ENCODE measurements around the gene ZNF653. TPM values are rescaled to one million over a fixed set of nuclear protein-coding genes. Genes with fewer than 3 reads are reported as not detected.
"Not testable (repeated sequence)": the region's sequence is repeated elsewhere in the genome, so short reads cannot be mapped to it uniquely, and the experiment has no call there.

Gene ZNF653
- polyA plus RNA-seq, 10 donors = 3.6 to 7.0 (median 5.9) TPM

- peak; percentile 44 to 80 (median 53) for DNase-seq
Observed at GRCh38 chr19:11481534-11482383, 23.9 kb downstream of the ZNF653 start.

GRCh38 chr19:11480715-11481533 is 24.7 kb downstream of the ZNF653 start, which contains the start of gene ELAVL3:
Gene ELAVL3, minus strand, starts transcription at chr19:11481046. Its CDS starts 438 bp downstream, at chr19:11480608.
- DNase-seq = peak in 1 of 3 donors; percentile 32

- no peak for DNase-seq
Observed at GRCh38 chr19:11479898-11480714, 25.5 kb downstream of the ZNF653 start.

- DNase-seq = peak in 1 of 3 donors; percentile 27
Observed at GRCh38 chr19:11479090-11479897, 26.3 kb downstream of the ZNF653 start.

- no peak for DNase-seq
Observed at GRCh38 chr19:11478167-11479089, 27.2 kb downstream of the ZNF653 start.

GRCh38 chr19:11475861-11476260 is 29.8 kb downstream of the ZNF653 start:
- DNase-seq = no peak

- not testable (repeated sequence) for DNase-seq
Observed at GRCh38 chr19:11475343-11475742, 30.3 kb downstream of the ZNF653 start.

- DNase-seq = no peak
Observed at GRCh38 chr19:11473725-11474124, 31.9 kb downstream of the ZNF653 start.

GRCh38 chr19:11468266-11468845 is 37.3 kb downstream of the ZNF653 start:
- DNase-seq = not testable (repeated sequence)

GRCh38 chr19:11465600-11465999 is 40.0 kb downstream of the ZNF653 start:
- no peak for DNase-seq

GRCh38 chr19:11464333-11465265 is 41.0 kb downstream of the ZNF653 start:
- DNase-seq = no peak

GRCh38 chr19:11463391-11463790 is 42.2 kb downstream of the ZNF653 start:
- DNase-seq = no peak

GRCh38 chr19:11461453-11461852 is 44.2 kb downstream of the ZNF653 start:
- DNase-seq = no peak

GRCh38 chr19:11460207-11460606 is 45.4 kb downstream of the ZNF653 start:
- no peak for DNase-seq

GRCh38 chr19:11458912-11459311 is 46.7 kb downstream of the ZNF653 start:
- DNase-seq = not testable (repeated sequence)

GRCh38 chr19:11458236-11458900 is 47.3 kb downstream of the ZNF653 start:
- DNase-seq = no peak

GRCh38 chr19:11457831-11458230 is 47.8 kb downstream of the ZNF653 start:
- no peak for DNase-seq

GRCh38 chr19:11457115-11457514 is 48.5 kb downstream of the ZNF653 start:
- no peak for DNase-seq

Data from muscle of back (tissue), 11 donors.